IPS-NIHi11 (cell line): Measurements from ENCODE around the gene NUCB2.
"Not testable (repeated sequence)": the region's sequence is repeated elsewhere in the genome, so short reads cannot be mapped to it uniquely, and the experiment has no call there.

Experiments
- DNase-seq: peaks from one replicate; pipeline ENCODE4 v3.0.0; 2012; ENCODE audit warnings: mixed read lengths, low spot score

NUCB2 gene

GRCh38 chr11:17276236-17277023, at the start of gene NUCB2:
TSS of gene NUCB2 (plus strand) at chr11:17276739. CDS start at chr11:17295324, 18,585 bp downstream.
- peak; percentile 97 for DNase-seq

DNA sequence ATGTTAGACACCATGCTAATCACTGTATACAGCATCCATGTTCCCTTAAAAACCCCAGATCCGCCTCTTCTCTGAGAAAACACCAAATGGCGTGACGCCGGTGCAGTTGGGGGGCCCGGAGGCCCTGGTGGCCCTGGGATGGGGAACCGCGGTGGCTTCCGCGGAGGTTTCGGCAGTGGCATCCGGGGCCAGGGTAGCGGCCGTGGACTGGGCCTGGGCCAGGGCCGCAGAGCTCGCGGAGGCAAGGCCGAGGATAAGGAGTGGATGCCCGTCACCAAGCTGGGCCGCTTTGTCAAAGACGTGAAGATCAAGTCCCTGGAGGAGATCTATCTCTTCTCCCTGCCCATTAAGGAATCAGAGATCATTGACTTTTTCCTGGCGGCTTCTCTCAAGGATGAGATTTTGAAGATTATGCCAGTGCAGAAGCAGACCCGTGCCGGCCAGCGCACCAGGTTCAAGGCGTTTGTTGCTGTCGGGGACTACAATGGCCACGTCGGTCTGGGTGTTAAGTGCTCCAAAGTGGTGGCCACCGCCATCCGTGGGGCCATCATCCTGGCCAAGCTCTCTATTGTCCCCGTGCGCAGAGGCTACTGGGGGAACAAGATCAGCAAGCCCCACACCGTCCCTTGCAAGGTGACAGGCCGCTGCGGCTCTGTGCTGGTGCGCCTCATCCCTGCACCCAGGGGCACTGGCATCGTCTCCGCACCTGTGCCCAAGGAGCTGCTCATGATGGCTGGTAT, 48.2 kb upstream of the NUCB2 start:
- DNase-seq = not testable (repeated sequence)

- no peak for DNase-seq
These were observed 46.9 kb upstream of the NUCB2 start for GRCh38 chr11:17229481-17230152.

DNA sequence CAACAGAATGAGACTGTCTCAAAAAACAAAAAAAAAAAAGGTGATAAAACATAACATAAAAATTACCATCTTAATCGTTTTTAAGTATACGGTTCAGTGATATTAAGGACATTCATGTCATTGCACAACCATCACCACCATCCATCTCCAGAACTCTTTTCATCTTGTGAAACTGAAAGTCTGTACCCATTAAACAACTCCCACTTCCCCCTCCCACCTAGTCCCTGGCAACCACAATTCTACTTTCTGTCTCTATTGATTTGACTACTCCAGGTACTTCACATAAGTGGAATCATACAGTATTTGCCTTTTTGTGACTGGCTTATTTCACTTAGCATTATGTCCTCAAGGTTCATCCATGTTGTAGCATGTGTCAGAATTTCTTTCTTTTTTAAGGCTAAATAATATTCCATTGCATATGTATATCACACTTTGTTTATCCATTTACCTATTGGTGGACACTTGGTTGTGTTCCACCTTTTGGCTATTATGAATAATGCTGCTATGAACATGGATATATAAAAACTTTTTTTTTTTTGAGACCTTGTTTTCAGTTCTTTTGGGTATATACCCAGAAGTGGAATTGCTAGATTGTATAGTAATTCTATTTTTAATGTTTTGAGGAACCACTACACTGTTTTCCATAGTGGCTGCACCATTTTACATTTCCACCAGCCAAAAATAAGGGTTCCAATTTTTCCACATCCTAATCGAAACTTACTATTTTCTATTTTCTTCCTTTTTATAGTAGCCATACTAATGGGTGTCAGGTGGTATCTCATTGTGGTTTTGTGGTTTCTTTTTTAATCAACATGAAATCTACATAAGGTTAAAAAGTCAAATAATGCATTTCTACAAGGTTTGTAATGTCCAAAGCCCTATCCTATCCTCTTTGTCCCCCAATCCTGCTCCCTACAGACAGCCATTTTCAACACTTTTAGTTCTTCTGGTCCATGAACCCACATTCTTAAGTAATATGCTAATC, 45.4 kb upstream of the NUCB2 start:
- DNase-seq = no peak

GRCh38 chr11:17233101-17233500, 43.4 kb upstream of the NUCB2 start:
- no peak for DNase-seq

GRCh38 chr11:17238377-17238776, 38.2 kb upstream of the NUCB2 start:
- no peak for DNase-seq

- DNase-seq = not testable (repeated sequence)
These were observed 36.6 kb upstream of the NUCB2 start for GRCh38 chr11:17239927-17240326.

- no peak for DNase-seq
These were observed 35.8 kb upstream of the NUCB2 start for GRCh38 chr11:17240780-17241179.

DNA sequence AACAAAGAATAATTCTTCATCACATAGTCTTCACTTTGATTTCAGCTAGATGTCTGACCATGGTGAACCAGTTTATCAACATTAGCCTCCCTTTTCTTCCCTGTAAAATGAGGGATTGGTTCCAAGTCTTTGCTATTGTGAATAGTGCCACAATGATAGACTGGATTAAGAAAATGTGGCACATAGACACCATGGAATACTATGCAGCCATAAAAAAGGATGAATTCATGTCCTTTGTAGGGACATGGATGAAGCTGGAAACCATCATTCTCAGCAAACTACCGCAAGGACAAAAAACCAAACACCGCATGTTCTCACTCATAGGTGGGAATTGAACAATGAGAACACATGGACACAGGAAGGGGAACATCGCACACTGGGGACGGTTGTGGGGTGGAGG, 33.6 kb upstream of the NUCB2 start:
- DNase-seq = not testable (repeated sequence)

DNA sequence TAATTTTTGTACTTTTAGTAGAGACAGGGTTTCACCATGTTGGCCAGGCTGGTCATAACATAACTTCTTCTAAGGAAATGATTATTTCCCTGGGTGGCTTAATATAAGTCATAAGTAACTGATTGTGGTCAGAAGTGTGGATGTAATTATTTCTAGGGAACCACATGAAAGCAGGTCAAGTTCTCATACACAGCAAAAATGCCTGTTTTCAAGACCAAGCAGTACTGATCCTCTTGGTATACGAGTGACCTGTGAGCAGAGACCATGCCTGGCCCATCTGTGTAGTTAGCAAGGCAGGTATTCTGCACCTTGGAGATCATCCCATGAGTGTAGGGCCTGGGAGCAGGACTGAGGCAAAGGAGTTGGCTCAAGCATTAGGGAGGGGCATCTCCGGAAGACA, 32.5 kb upstream of the NUCB2 start:
- no peak for DNase-seq

DNA sequence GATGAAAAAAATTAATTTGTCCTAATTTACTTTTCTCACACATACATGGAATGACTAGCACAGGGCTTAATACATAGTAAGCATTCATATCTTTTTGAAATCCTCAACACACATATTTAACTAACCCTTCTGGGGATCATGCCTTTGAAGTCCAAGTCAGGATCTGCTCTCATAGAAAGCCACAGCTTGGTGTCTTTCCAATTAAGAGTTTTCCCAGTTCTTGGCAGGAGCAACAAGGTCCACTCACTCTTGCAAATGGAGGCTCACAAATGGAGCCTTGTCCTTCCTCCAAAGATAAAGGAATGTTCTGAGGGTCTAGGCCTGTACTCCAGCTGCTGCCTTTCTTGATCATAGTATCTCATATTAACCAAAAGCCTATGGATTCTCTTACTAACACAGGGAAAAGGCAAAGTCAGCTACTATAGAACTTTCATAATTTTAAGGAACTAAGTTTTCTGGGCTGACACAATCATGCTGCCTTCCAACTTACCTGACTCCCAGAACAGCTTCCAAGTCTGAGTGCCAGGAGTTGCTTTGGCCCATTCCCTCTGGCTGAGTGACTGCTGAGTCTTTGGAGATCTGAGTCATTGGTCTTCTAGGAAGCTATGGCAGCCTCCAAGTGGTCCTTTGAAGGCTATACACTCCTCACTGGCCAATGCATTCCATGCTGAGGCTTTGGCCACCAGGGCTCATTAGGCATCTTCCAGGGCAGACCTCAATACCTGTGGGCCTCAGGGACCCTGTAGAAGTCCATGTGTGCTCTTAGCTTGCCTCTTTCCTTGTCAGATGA, 25.8 kb upstream of the NUCB2 start:
- DNase-seq = no peak

DNA sequence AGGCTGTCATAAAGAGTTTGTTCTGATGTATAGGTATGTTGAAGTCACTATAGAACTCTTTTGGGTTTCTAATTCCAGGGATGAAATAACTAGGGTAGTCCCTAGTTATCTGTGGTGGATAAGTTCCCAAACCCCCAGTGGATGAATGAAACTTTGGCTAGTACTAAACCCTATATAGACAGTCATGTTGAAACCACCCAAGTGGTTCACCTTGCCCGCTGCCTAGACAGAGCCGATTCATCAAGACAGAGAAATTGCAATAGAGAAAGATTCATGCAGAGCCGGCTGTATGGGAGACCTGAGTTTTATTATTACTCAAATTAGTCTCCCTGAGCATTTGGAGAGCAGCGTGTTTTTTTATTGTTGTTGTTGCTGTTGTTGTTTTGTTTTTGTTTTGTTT, 23.8 kb upstream of the NUCB2 start:
- no peak for DNase-seq

DNA sequence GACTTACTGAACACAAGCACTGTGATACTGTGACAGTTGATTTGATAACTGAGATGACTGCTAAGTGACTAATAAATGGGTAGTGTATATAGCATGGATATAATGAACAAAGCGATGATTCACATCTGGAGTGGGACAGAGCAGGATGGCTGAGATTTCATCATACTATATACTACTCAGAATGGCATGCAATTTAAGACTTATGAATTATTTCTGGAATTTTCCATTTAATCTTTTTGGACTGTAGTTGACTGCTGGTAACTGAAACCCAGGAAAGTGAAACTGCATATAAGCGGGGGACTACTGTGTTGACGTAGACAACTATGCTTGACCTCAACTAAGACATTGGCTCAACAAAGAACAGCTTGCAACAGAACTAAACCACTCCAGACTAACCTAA, 20.0 kb upstream of the NUCB2 start:
- no peak for DNase-seq

GRCh38 chr11:17257196-17257595, 19.3 kb upstream of the NUCB2 start:
- no peak for DNase-seq

GRCh38 chr11:17258670-17259069, 17.9 kb upstream of the NUCB2 start:
- no peak for DNase-seq

DNA sequence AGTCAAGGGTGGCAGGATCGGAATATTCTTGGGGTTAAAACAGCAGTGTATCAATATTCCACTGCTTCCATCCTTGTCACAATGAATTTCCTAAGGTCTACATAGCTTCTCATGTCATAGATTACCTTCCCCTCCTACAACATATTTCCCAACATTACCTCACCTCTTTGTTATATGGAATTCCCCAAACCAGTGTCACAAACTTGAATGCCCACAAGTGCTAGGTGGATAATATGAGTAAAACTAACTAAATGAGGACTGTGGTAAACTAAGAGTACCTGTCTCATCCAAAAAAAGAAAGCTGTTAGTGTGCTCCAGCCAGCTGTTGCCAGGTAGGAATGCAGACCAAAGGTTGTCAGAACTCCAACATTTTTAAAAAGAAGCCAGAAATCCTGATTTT, 17.0 kb upstream of the NUCB2 start:
- DNase-seq = no peak

GRCh38 chr11:17260020-17260419, 16.5 kb upstream of the NUCB2 start:
- no peak for DNase-seq

DNA sequence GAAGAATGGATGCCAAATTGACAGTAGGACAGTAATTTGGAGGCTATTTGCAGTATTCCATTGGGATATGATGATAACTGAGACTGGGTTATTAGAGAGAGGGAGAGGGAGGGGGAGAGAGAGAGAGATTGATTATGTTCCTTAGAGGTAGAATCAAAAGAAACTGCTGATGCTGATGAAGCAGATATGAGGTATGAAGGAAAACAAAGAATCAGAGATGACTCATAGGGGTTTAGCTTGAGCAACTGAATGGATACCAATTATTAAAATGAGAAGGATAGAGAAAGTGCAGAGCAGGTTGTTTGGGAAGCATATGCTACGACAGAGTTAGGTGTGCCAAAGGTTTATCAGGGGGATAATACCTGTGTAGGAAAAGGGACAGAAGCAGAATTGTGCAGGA, 12.8 kb upstream of the NUCB2 start:
- DNase-seq = no peak

- no peak for DNase-seq
These were observed 9.8 kb upstream of the NUCB2 start for GRCh38 chr11:17266781-17267180.

DNA sequence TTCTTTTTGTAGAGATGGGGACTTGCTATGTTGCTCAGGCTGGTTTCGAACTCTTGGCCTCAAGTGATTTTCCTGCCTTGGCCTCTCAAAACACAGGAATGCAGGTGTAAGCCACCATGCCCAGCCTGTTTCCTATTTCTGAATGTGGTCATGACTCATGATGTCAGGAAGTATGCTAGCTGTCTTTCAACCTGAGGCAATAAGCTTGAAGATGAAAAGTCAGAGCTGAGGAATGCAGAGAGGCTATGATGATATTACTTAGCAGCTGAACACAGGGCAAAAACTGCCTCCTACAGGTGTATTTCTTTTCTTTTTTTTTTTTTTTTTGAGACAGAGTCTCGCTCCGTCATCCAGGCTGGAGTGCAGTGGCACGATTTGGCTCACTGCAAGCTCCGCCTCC, 9.0 kb upstream of the NUCB2 start:
- no peak for DNase-seq

- DNase-seq = not testable (repeated sequence)
These were observed 8.0 kb upstream of the NUCB2 start for GRCh38 chr11:17268500-17268899.
